Keratinocyte (primary cell): Measurements from ENCODE around the gene ZBED4. TPM values are rescaled to one million over a fixed set of nuclear protein-coding genes. Genes with fewer than 3 reads are reported as not detected.

Source experiments
- DNase-seq: peaks from one replicate; pipeline ENCODE4 v3.0.0-alpha.2; 2011; ENCODE audit warnings: low read depth, missing footprints, low spot score
- FAIRE-seq: peaks from 2 replicates; lab custom pipeline; 2011; peaks lifted over from hg19 to GRCh38; lab: Jason Lieb, UNC
- H2AFZ ChIP-seq: 2 replicates; pipeline ENCODE4 v1.6.0; 2012; ENCODE audit warnings: low read length, control low read depth, inconsistent platforms; ENCODE audit not compliant: control insufficient read depth
- H3K27ac ChIP-seq: 2 replicates; pipeline ENCODE4 v1.5.1; 2011; ENCODE audit warnings: low read length; ENCODE audit not compliant: control insufficient read depth, insufficient read depth
- H3K27me3 ChIP-seq: 3 replicates; pipeline ENCODE4 v1.6.0; 2011; ENCODE audit warnings: low read length; ENCODE audit not compliant: control insufficient read depth, insufficient read depth; ENCODE audit errors: extremely low read depth
- H3K36me3 ChIP-seq, 2 experiments: 2 replicates in 1 of 2; 3 replicates in 1 of 2; pipeline ENCODE4 v1.5.1; 2011; ENCODE audit warnings: low read length in 2 of 2, mild to moderate bottlenecking in 1 of 2; ENCODE audit not compliant: control insufficient read depth in 2 of 2, insufficient read depth in 2 of 2; ENCODE audit errors: extremely low read depth in 1 of 2
- H3K4me1 ChIP-seq: 3 replicates; pipeline ENCODE4 v1.5.1; 2011; ENCODE audit warnings: low read length; ENCODE audit not compliant: control insufficient read depth, insufficient read depth; ENCODE audit errors: extremely low read depth
- H3K4me2 ChIP-seq: 3 replicates; pipeline ENCODE4 v1.6.0; 2011; ENCODE audit warnings: low read depth, low read length; ENCODE audit not compliant: control insufficient read depth, insufficient read depth; ENCODE audit errors: extremely low read depth
- H3K4me3 ChIP-seq, 3 experiments: fragments of 200-600 bp in 1 of 3; sonication (generic) in 1 of 3; 2 replicates in 2 of 3; 3 replicates in 1 of 3; pipeline ENCODE4 v1.5.1; 2011 to 2016; ENCODE audit warnings: low read length in 3 of 3, mild to moderate bottlenecking in 3 of 3, control low read depth in 2 of 3, inconsistent platforms in 1 of 3, low read depth in 1 of 3, mixed read lengths in 1 of 3, mixed run types in 1 of 3, moderate library complexity in 1 of 3; ENCODE audit not compliant: control insufficient read depth in 2 of 3, insufficient read depth in 2 of 3; ENCODE audit errors: extremely low read depth in 1 of 3
- H3K79me2 ChIP-seq: 2 replicates; pipeline ENCODE4 v1.6.0; 2012; ENCODE audit warnings: low read length; ENCODE audit not compliant: control insufficient read depth, insufficient read depth
- H3K9ac ChIP-seq: 3 replicates; pipeline ENCODE4 v1.6.0; 2011; ENCODE audit warnings: low read length; ENCODE audit not compliant: control insufficient read depth, insufficient read depth; ENCODE audit errors: extremely low read depth
- H3K9me1 ChIP-seq: 3 replicates; pipeline ENCODE4 v1.6.0; 2011; ENCODE audit warnings: low read length; ENCODE audit not compliant: control insufficient read depth, insufficient read depth; ENCODE audit errors: extremely low read depth
- H3K9me3 ChIP-seq: 2 replicates; pipeline ENCODE4 v1.5.1; 2012; ENCODE audit warnings: low read depth, low read length; ENCODE audit not compliant: control insufficient read depth
- H4K20me1 ChIP-seq: 3 replicates; pipeline ENCODE4 v1.6.0; 2011; ENCODE audit warnings: low read length; ENCODE audit not compliant: control insufficient read depth, insufficient read depth; ENCODE audit errors: extremely low read depth
- EZH2 ChIP-seq: IDR thresholded peaks from one replicate; pipeline ENCODE4 v1.6.1; 2012; ENCODE audit warnings: inconsistent platforms, mild to moderate bottlenecking, low read length, moderate library complexity
- dilution Hi-C: fragments of 300-500 bp; cut with MboI; formaldehyde crosslinking; loops from one replicate; pipeline ENCODE4 v1.7.0; 2020; ENCODE audit warnings: low sequenced_read_pairs; ENCODE audit not compliant: extremely low pct_ligation_motif_present
- polyA plus RNA-seq, 5 experiments: library from polyadenylated mRNA; depleted of rRNA in 3 of 5; stranded (reverse) in 3 of 5; stranded (forward) in 1 of 5; unstranded in 1 of 5; fragments of >200 nt; gene quantifications; 1 replicate in 1 of 5; 2 replicates in 3 of 5; 3 replicates in 1 of 5; pipeline versions ENCODE4 v1.2.1 to v1.2.3, GENCODE V29; 2011 to 2012; ENCODE audit warnings: missing spikeins in 2 of 5, low read depth in 1 of 5, low replicate concordance in 1 of 5
- TF ChIP-seq, protein P1 (sequence below), 3 experiments: IDR thresholded peaks in 1 of 3; conservative IDR thresholded peaks in 1 of 3; optimal IDR thresholded peaks in 1 of 3; 2 replicates in 2 of 3; 3 replicates in 1 of 3; pipeline versions ENCODE3 to v1.5.1; 2011; ENCODE audit warnings: low read length in 3 of 3, mild to moderate bottlenecking in 3 of 3, moderate library complexity in 2 of 3, control low read depth in 1 of 3, inconsistent platforms in 1 of 3; ENCODE audit not compliant: insufficient read depth in 2 of 3; ENCODE audit errors: extremely low read depth in 1 of 3

The ZBED4 gene
- polyA plus RNA-seq, 1 donor (not counting 4 experiments of a cell fraction or from before 2014, with no cell fraction given): 7.1 TPM

DNA sequence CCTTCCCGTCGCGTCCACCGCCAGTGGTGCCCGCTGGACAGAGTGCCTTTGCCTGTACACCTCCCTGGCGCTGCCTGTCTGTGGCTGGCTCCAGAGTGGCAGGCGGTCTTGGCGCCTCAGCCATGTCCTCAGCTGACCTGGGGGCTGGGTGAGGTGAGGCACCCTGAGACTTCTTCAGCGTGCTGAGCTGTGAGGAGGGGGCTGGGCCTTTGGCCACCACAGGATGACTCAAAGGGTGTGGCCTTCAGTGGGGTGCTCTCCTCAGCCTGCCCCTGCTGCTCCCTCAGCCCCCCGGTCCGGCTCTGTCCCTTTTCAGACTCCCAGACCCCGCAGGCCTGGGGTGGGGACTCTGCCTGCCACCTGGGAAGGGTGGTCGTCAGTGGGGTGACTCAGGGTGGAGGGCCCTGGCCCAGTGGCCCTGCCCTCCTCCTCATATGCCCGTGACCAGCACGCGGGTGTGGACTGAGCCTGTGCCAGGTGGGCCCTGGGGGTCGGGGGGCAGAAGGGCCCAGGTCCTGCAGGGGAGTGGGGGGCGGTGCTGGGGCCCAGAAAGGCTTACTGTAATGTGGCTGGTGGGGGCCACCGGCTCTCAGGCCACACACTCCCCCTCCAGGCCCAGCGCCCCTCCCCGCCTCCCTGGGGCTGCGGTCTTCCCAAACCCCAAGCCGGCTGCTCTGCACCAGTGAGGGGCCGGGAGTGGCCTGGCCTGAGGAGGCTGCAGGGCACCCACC is 80.7 kb downstream of the ZBED4 start:
- Histone ChIP-seq H3K4me1 (peaks cover 22% of the 10 kb centered on the region), H3K79me2 (no peaks in the 10 kb centered on the region), H3K27me3 (peaks cover 14% of the 10 kb centered on the region), H3K27ac (no peak overlapping the region), H4K20me1 (no peaks in the 10 kb centered on the region), H3K4me3 (peak overlapping the region in 1 of 3 experiments; percentile 8), H3K4me2 (peak overlapping the region; percentile 32), H3K36me3 (no peaks in the 10 kb centered on the region), H2AFZ (no peak overlapping the region), H3K9me3 (no peaks in the 10 kb centered on the region), H3K9me1 (no peaks in the 10 kb centered on the region), H3K9ac (peak overlapping the region; percentile 47)
- TF ChIP-seq, protein P1, sequence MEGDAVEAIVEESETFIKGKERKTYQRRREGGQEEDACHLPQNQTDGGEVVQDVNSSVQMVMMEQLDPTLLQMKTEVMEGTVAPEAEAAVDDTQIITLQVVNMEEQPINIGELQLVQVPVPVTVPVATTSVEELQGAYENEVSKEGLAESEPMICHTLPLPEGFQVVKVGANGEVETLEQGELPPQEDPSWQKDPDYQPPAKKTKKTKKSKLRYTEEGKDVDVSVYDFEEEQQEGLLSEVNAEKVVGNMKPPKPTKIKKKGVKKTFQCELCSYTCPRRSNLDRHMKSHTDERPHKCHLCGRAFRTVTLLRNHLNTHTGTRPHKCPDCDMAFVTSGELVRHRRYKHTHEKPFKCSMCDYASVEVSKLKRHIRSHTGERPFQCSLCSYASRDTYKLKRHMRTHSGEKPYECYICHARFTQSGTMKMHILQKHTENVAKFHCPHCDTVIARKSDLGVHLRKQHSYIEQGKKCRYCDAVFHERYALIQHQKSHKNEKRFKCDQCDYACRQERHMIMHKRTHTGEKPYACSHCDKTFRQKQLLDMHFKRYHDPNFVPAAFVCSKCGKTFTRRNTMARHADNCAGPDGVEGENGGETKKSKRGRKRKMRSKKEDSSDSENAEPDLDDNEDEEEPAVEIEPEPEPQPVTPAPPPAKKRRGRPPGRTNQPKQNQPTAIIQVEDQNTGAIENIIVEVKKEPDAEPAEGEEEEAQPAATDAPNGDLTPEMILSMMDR (optimal IDR thresholded peaks at IDR 0.05 in 1 of 3, IDR thresholded peaks at IDR 0.05 in 1 of 3, conservative IDR thresholded peaks at IDR 0.05 in 1 of 3; ENCODE audit: extremely low read depth in 1 of 3, insufficient read depth in 2 of 3, low read length in 3 of 3): no peak
- no peak for TF ChIP-seq EZH2
- DNase-seq: no peak
- FAIRE-seq: no peak
- dilution Hi-C loops: no loop called here

DNA sequence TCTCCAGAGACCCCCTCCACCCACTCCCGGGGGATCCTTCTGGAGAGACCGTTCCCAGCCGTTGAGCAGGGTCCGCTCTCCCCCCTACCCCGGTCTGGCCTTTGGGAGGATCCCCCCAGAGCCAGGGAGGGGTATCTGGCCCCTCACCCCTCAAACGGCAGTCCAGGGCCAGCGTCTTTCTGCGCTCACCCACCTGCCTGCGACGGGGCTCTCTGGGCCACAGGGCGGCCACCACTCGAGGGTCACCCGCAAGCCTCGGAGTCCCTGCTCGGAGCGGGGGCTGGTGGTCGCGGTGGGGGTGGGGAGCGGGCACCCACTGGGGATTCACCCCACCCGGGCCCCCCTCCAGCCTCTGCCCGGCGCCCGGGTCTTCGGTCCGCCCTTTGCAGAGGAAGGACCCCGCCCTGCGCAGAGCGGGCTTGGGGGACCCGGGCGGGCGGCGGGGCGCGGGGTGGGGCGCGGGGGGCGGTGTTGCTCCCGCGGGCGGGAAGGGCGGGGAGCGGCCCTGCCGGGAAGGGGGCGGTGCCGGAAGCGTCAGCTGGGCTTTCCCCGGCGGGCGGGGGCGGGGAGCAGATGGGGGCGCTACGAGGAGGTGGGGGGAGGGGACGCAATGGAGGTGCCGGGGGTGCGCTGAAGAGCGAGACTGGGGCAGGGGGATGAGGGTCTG is 81.4 kb downstream of the ZBED4 start:
- Histone ChIP-seq H3K27me3 (peaks cover 10% of the 10 kb centered on the region), H3K9me3 (no peaks in the 10 kb centered on the region), H2AFZ (peak overlapping the region; percentile 15), H3K4me1 (peaks cover 20% of the 10 kb centered on the region), H3K27ac (no peak overlapping the region), H3K9ac (peak overlapping the region; percentile 47), H3K9me1 (no peaks in the 10 kb centered on the region), H3K36me3 (no peaks in the 10 kb centered on the region), H3K4me2 (peak overlapping the region; percentile 32), H3K79me2 (no peaks in the 10 kb centered on the region), H3K4me3 (peak overlapping the region in 1 of 3 experiments; percentile 8), H4K20me1 (no peaks in the 10 kb centered on the region)
- TF ChIP-seq EZH2: no peak
- TF ChIP-seq, protein P1 (optimal IDR thresholded peaks at IDR 0.05 in 1 of 3, IDR thresholded peaks at IDR 0.05 in 1 of 3, conservative IDR thresholded peaks at IDR 0.05 in 1 of 3; ENCODE audit: extremely low read depth in 1 of 3, insufficient read depth in 2 of 3, low read length in 3 of 3): no peak
- FAIRE-seq (no peak), DNase-seq (no peak)
- dilution Hi-C loops: no loop called here
